COLO668 (cell line): ENCODE measurements around the gene VSTM4.

Source experiments
- DNase-seq: peaks from one replicate; lab custom pipeline; 2025; ENCODE audit not compliant: unreplicated experiment; lab: John Stamatoyannopoulos, UW

The VSTM4 gene

DNA sequence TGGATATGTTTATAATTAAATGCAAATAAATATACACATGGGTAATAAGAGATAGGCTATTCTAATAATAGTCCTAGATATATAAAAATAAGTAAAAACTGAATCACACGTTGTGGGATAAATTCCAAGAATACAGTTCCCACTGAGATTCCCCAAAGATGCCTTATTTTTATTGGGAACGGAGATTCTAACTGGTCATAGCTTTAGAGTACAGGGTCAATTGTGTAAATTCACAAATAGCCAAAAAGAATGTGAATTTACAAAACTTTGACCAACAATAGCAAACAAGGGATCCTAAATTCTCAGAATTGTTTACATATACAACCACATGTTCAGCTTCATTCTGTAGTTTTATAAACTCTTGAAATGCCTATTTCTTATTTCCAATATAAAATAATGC is 65.0 kb downstream of the VSTM4 start:
- DNase-seq: no peak

DNA sequence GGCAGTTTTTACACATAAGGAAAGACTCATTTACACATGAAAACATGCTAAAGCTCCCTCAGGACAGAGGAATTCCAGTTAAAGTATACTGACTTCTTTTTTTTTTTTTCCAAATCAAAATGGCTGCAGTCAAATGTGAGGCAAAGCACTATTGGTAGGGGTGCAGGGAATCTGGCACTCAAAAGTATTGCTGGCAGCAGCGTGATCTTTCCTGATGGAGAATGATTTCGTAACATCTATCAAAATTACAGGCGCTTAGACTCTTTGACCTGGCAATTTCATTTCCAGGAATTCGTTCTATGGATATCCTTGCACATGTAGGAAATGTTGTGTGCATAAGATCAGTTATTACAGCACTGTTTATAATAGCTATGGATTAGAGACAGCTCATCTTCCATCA is 65.7 kb downstream of the VSTM4 start:
- DNase-seq: no peak

- no peak for DNase-seq
These were observed 68.1 kb downstream of the VSTM4 start for GRCh38 chr10:49047128-49047639.

GRCh38 chr10:49044293-49045193 is 70.8 kb downstream of the VSTM4 start:
- DNase-seq: no peak

GRCh38 chr10:49040601-49041000 is 74.7 kb downstream of the VSTM4 start:
- DNase-seq: no peak

DNA sequence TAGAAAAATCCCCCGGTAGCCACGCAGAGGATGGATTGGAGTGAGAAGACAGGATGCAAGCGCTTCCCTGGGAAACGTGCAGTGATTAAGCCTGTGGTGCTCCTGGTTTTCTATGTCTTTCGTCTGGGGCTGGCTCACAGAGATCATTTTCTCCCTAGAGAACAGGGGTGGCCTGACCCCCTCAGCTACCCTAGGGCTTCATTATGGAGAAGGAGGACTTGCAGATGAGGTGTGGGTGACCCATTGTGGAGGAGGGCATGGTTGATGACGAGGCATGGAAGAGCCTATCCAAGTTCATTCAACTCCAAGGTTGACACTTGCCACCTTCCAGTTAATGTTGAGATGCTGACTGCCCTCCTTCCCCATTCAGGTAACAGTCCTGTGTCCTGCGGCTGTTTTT is 75.9 kb downstream of the VSTM4 start:
- DNase-seq: no peak

DNA sequence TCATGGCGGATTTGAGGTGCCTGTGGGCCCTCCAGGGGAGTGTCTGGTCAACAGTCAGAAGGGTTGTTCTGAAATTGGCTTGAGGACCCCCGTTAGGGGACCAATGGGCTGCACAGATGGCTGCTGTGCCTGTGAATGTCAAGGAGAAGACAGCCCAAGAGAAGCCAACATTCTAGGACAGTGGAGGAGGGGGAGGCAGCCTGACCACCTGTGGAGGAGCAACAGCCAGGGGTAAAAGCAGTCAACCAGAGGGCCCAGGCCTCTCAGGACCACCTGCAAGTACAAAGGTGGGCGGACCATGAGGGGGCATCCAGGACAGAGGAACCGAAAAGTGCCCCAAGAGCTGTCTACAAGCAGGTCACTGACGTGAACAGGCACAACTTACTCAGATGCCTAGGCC is 76.6 kb downstream of the VSTM4 start:
- DNase-seq: no peak

DNA sequence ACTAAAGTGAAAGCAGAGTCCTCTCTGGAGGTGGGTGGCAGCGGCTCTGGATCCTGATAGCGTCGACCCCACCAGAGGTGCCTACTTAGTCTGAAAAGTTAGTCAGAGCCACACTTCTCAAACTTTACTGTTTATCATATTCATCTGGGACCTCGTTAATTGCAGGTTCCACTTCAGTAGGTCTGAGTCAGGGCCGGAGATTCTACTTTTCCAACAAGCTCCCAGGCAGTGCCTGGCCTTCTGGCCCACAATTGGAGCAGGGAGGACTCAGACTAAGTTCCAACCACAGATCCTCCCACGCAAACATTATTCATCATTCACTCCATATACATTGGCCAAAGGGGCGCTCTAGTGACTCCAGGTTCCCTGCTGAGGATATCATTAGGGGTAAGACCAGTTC is 78.1 kb downstream of the VSTM4 start:
- DNase-seq: no peak

DNA sequence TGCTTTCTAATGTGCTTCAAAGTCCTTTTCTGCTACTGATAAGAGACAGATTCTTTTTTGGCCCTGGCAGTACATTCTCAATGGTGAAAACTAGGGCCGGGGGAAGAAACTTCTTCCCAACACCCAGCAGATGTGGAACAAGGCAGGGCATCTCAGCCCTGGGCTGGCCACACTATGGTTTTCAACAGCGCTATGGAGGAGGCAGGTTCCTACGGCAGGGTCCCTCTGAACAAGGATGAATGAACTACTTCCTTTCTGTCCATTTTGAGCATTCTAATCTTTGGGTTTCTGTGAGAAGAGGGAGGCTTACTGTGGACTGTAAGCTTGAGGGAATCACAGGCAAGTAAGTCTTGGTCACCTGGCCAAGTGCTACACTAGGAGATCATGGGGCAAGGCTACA is 78.7 kb downstream of the VSTM4 start:
- no peak for DNase-seq

- DNase-seq: no peak
These were observed 79.4 kb downstream of the VSTM4 start for GRCh38 chr10:49035920-49036319.

GRCh38 chr10:49034925-49035324 is 80.4 kb downstream of the VSTM4 start:
- no peak for DNase-seq

DNA sequence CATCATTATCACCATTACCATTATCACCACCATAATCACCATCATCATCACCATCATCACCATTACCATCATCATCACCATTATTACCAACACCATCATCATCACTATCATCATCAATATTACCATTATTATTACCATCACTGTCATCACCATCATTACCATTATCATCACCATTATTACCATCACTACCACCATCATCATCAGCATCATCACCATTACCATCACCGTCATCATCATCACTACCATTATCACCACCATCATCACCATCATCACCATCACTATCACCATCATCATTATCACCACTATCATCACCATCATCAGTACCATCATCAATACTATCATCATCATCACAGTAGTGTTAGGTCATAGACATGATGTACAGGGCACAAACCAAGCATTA is 81.4 kb downstream of the VSTM4 start:
- no peak for DNase-seq

DNA sequence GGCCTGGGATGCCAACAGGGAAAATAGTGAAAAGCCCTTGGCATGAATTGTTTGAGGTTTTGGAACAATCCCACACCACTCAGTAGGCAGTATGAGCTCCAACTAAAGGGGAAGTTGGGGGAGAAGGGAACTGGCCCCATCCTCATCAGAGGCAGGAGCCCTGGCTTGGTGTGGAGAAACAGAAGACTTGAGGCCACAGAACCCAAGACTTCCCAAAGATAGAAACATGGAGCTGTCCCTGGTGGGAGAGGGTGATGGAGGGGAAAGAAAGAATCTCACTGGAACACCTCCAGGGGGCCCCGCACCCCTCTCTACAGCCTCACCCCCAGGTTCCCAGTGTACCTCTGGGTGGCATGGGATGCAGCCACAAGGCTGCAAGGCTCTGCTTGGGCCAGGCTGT is 85.7 kb downstream of the VSTM4 start:
- no peak for DNase-seq

DNA sequence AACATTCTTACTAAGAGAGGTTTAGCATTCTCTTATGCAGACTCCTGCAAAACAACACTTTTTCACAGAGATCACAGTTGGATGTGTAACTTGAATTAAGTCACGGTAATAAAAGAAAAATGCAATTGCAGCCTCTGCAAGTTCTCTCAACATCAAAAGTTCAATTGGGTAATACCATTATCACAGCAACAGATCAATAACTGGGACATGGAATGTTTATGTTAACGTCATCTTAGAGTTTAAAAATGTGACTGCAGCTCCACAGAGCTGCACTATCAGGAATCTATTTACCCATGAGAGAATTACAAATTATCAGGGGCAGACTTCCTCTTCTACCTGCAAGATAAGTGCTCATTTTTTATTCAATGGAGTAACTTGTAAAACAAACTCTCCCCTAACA is 86.7 kb downstream of the VSTM4 start:
- no peak for DNase-seq

DNA sequence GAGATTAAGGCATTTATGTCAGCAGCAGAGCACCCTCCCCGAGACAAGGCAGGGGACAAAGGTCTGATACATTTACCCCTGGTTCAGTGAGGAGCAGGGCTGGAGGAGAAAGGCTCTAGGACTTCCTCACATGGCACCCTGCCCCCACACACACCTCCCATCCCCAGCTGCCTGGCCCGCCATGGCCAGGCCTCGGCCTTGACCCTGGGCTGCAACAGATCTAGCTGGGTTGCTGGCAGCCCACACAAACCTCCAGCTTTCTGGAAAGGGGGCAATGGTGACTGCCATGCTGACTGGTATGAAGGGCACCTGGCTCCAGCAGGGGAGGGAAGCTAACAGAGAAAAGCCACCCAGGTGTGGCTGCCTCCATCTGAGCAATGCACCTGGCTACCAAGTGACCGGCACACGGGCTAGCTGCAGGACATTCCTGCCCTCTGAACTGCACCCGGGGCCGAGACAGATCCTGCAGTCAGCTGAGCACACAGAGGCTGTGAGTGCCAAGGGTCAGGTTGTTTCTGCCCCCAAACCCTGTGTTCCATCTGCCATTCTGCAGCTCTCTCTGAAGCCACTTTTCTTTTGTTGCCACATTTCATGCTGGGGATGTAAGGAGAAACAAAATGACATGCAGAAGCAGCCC is 89.9 kb downstream of the VSTM4 start:
- DNase-seq: no peak

GRCh38 chr10:49024484-49024883 is 90.8 kb downstream of the VSTM4 start:
- DNase-seq: no peak

DNA sequence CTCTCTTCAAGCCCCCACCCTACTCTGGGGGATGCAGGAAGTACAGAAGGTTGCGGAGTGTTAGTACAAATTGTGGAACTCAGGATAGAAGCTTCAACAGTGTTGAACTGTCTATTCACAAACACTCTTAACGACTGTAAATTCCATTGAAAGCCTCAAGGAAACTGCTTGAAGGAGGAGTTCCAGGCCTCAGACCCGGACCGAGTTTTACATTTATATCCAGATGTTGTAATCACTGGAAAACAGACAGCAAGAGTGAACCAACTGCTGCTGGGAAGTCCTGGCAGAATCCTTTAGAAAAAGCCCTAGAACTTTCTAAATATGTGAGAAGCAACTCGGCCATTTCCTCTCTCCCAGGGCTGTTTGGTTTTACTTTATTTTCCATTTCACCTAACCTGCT is 91.6 kb downstream of the VSTM4 start:
- no peak for DNase-seq

DNA sequence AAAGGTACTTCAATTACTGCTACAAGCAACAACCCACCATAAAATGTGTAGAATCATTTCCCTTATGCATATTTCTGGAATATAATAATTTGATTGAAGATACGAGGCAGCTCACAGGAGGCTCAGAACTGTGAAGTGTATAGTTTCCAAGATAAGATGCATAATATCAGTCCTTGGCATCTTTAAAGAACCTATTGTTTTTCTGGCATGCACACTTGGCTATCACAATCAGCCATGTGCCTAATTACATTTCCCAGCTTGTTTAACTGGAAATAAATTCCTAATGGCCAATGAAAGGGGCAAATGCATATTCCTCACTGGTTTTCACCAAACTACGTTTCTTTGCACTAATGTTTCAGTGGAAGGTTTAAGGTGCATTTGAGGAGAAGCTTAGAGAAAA is 92.3 kb downstream of the VSTM4 start:
- DNase-seq: no peak

DNA sequence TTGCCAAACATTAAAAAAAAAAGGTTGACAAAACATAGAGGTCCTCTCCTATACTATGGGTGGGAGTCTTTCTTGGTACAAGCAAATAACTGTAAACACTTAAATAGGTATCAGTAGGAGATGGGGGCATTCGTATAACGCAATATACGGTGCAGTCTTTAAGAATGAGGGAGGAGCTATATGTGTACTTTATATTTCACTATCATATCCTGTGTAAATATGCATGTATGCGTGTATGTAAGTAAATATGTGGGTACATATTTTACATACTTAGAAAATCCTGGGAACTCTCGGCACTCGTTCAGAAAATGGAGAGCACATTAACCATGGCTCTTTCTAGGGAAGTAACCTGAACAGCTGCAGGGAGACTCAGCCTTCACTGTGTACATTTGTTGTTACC is 93.6 kb downstream of the VSTM4 start:
- DNase-seq: no peak

- no peak for DNase-seq
These were observed 99.6 kb downstream of the VSTM4 start for GRCh38 chr10:49015700-49016099.

DNA sequence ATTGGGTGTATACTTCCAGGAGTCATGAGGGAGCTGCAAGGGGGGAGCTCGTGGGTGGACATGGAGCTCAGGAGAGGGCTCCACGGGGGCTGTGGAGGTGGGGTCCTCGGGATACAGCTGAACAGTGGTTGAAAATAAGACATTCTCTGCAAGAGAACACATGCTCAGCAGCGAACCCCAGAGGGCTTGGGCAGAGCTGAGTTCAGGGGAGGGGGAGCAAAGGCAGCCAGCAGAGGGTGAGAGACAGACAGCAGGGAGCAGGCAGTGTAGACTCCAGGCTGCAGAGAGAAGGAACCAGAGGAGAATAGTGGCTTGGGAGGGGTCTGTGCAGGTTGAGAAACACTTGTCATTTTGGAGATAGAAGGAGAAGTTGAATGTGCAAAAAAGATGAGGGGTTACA is 102.7 kb downstream of the VSTM4 start:
- no peak for DNase-seq

DNA sequence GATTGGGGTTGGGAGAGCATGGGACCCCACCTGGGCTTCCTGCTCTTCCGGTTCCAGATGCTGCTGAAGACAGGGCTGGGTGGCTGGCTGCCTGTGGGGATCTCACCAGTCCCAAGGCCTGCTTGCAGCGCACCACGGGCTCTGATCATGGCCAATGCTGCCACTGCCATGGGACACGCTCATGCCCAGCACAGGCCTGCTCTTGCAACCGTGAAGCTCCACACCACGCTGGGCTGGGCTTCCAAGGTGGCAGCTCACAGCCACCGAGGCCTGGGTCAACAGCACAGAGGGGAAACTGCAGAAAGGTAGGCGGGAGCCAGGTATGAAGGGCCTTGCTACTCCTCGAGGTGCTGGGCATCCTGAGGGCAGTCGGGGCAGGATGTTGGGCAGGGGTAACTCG is 103.6 kb downstream of the VSTM4 start:
- DNase-seq: no peak
